Activated naive CD8-positive, alpha-beta T cell treated with anti-CD3 and anti-CD28 coated beads, Interleukin-2, amount 50 U/mL, for 16 hours (primary cell): Measurements from ENCODE around the gene TASP1.

Source experiments
- DNase-seq: peaks from one replicate; pipeline ENCODE4 v3.0.0-alpha.2; 2020; ENCODE audit warnings: low read depth, low spot score

The TASP1 gene

GRCh38 chr20:13571662-13572061 is 67.1 kb downstream of the TASP1 start:
- DNase-seq: no peak

DNA sequence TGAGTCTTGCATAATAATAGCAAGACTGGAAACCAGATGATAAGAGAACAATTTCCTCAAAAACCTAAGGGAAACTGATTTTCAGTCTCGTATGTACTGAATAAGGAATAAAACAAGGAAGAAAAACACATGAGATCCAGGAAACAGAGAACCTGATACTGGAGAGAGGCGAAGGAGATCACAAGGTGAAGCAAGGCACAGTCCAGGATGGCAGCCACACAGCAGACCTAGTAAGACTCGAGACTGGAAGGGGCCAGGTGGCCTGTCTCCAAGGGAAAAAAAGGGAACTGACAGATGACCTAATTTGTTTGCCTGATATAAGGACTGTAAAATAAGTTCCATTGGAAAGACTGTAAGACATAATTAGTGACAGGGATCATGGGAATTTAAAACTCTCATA is 71.1 kb downstream of the TASP1 start:
- DNase-seq: no peak

DNA sequence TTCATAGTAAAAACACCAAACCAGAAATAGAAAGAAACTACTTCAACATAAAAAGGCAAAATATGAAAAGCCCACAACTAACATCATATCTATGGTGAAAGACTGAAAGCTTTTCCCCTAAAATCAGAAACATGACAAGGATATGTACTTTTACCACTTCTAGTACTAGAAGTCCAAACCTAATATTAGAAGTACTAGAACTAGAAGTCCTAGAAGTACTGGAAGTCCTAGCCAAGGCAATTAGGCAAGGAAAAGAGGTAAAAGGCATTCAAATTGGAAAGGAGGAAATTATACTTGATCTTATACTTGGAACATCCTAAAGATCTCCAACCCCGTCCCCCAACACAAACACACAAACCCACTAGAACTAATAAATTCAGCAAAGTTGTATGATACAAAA is 74.9 kb downstream of the TASP1 start:
- DNase-seq: no peak

- no peak for DNase-seq
These were observed 84.0 kb downstream of the TASP1 start for GRCh38 chr20:13554706-13555105.

GRCh38 chr20:13554076-13554475 is 84.7 kb downstream of the TASP1 start:
- DNase-seq: no peak

GRCh38 chr20:13552061-13552460 is 86.7 kb downstream of the TASP1 start:
- DNase-seq: no peak

GRCh38 chr20:13549451-13549850 is 89.3 kb downstream of the TASP1 start:
- no peak for DNase-seq

GRCh38 chr20:13546497-13547131 is 92.1 kb downstream of the TASP1 start:
- peak; percentile 41 for DNase-seq

DNA sequence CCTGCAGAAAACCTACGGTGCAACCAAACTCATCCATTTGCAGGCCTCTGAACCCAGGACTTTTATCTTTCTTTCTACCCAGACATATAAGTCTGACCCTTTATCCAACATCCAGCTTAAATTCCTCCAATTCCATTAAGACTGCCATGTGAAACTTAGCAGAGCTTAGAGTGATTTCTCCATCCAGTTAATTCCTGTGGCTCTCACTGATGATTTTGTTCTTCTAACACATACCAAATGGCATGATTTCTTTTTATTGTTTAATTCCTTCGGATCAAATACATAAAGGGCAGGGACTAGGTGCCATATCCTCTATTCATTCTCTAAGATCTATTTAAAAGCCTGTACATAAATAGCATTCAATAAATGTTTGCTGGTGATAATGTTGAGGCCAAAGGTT is 92.9 kb downstream of the TASP1 start:
- DNase-seq: no peak

- DNase-seq: no peak
These were observed 94.9 kb downstream of the TASP1 start for GRCh38 chr20:13543783-13544182.

- DNase-seq: no peak
These were observed 103.1 kb downstream of the TASP1 start for GRCh38 chr20:13535627-13536026.

GRCh38 chr20:13533946-13534345 is 104.8 kb downstream of the TASP1 start:
- DNase-seq: no peak

- no peak for DNase-seq
These were observed 108.6 kb downstream of the TASP1 start for GRCh38 chr20:13530146-13530545.

DNA sequence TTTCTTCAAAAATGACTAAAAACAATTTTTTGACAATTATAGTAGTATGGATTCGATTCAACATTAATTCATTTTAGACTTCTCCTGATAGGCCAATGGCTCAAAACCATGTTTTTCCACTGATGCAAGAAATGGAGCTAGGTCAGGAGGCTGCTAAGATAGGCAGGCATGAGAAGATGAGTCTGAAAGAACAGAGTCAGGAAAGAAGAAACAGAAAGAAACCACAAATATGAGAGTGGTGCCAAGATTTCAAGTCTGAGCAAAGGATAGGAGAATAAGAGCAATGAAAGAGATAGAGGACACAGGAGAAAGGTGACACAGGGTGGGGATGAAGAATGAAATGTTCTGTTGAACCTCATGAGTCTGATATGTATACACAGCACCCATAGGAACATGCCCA is 112.2 kb downstream of the TASP1 start:
- DNase-seq: no peak

GRCh38 chr20:13525225-13525940 is 113.3 kb downstream of the TASP1 start:
- no peak for DNase-seq

- no peak for DNase-seq
These were observed 114.4 kb downstream of the TASP1 start for GRCh38 chr20:13524339-13524738.

DNA sequence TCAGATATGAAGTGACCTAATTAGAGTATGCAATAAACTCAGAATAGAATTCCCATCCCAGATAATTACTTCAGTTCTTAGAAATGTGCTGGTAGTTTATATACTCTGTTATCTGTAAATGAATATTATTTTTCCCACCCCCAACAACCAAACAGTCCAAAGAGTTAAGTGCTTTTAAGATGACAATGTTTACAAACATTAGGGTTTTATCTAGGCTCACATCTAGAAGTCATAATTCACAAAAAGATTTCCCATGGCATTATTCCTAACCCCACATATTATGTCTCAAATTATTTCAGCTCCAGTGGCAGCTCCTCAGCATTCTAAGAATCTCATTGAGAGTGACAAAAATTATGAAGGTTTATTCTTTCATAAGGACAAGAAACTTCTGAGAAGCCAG is 120.9 kb downstream of the TASP1 start:
- DNase-seq: no peak

GRCh38 chr20:13515796-13516558 is 122.8 kb downstream of the TASP1 start:
- DNase-seq: no peak

GRCh38 chr20:13515291-13515690 is 123.4 kb downstream of the TASP1 start:
- DNase-seq: no peak

DNA sequence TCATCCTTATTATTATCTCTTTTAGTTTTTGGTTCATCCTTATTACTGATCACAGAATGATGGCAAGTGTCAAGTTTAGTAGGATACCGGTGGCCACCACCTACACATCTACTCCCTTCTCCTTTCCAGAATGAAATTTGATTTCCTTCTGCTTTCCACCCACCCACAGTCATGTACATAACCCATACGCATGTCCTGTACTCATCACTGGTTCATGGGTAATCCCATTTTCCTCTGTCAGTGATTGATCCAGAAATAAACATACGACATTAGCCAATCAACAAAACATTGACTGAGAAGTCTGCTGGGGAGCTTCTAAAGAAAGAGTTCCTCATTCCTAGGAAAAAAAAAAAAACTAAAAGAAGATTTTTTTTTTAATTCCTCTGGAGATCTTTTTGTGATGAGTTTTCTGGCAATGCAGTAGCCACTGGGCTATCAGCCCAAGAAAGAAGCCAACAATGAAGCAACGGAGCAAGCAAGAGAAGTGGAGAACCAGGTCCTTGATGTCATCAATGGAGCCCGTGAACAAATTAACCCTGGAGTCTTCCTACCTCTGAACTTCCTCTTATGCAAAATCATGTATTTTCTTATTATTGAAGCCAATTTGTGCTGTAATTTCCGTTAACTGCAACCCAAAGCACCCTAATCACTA is 127.8 kb downstream of the TASP1 start:
- no peak for DNase-seq

GRCh38 chr20:13507646-13508045 is 131.1 kb downstream of the TASP1 start:
- DNase-seq: no peak

- no peak for DNase-seq
These were observed 137.2 kb downstream of the TASP1 start for GRCh38 chr20:13501500-13501899.
